ENCODE measurements around the gene OXSM. TPM values are rescaled to one million over a fixed set of nuclear protein-coding genes. Genes with fewer than 3 reads are reported as not detected.

Gene OXSM
- total and polyA plus RNA-seq, 10 of the 15 experiments (the other 5 are each of a cell fraction or from before 2014, with no cell fraction given): 12.9 to 37.5 (median 22.1) TPM

DNA sequence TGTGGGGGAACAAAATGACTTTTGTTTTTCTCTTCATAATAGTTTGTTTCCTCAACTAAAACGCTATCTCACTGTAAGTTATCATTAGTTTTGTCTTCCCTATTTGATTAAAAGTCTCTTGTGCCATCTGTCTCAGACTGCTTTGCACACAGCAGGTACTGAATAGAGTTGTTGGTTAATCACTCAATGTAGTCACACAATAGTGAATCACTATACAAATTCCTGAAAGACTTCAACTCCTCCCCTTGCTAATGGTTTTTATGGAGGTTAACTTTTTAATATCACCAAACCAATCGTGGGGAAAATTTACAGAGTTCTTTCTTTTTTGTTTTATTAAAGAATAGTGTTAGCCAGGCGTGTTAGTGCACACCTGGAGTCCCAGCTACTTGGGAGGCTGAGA is 4.1 kb upstream of the OXSM start:
- ChIA-PET RAD21 (ENCODE audit: unreplicated experiment) (interaction anchor here (0.9 kb wide), 1 partner anchor 115 kb away, joined by 3 read pairs; no protein-coding TSS in a partner anchor), POLR2A (interaction anchor here (0.6 to 1.3 kb wide), 3 partner anchors 12 to 187 kb away, joined by 3 read pairs; no protein-coding TSS in a partner anchor)
- H3K27ac ChIP-seq (ENCODE audit: control insufficient read depth, insufficient read depth): no peak overlapping the region

More for the DNA sequence above, 4.1 kb upstream of the OXSM start:
- no peak overlapping the region for H2AFZ ChIP-seq (ENCODE audit: control insufficient read depth, low read depth, low read length)
- H3K9ac ChIP-seq (ENCODE audit: control insufficient read depth, insufficient read depth, low read length): no peak overlapping the region
- ChIA-PET CTCF (interaction anchor here (0.9 to 1.0 kb wide), 2 partner anchors 59 to 68 kb away, joined by 3 to 4 read pairs; no protein-coding TSS in a partner anchor), SMC1A (ENCODE audit: uncharacterized antibody, unreplicated experiment) (interaction anchor here (0.5 to 1.6 kb wide), 4 partner anchors 15 to 156 kb away, joined by 3 to 8 read pairs (median 3); no protein-coding TSS in a partner anchor)
- H3K9me3 ChIP-seq (replicated peaks; ENCODE audit: control insufficient read depth, insufficient read depth, low read length): no peaks in the 10 kb centered on the region
- intact Hi-C loops (cut with micrococcal nuclease; ENCODE audit: unreplicated experiment) (no loop called here), in situ Hi-C loops (cut with MboI) (loop anchor here (25.0 kb wide), 1 partner anchor 1849 kb away; the partner anchor contains the start of gene NR1D2)
- no peak for DNase-seq (ENCODE audit: low read depth, low spot score)
- no peak overlapping the region for H3K4me3 ChIP-seq
- TF ChIP-seq CHD2 (IDR thresholded peaks at IDR 0.05; ENCODE audit: borderline replicate concordance, low read depth, low read length) (no peak), JUNB (IDR thresholded peaks at IDR 0.05) (no peak), CBX5 (IDR thresholded peaks at IDR 0.05; ENCODE audit: low read depth) (no peak), BACH1 (IDR thresholded peaks at IDR 0.05; ENCODE audit: borderline replicate concordance) (no peak), ZZZ3 (IDR thresholded peaks at IDR 0.05; ENCODE audit: control insufficient read depth, insufficient read length, low read depth) (no peak), ZNF384 (IDR thresholded peaks at IDR 0.05; ENCODE audit: borderline replicate concordance, low read depth, low read length) (no peak), RELA (IDR thresholded peaks at IDR 0.05; ENCODE audit: borderline replicate concordance, partially characterized antibody) (no peak), POLR2AphosphoS5 (IDR thresholded peaks at IDR 0.05; ENCODE audit: low read length) (no peak), ESRRA (IDR thresholded peaks at IDR 0.05; ENCODE audit: low read length) (no peak), NBN (IDR thresholded peaks at IDR 0.05) (no peak), DPF2 (IDR thresholded peaks at IDR 0.05) (no peak)
- TF ChIP-seq, protein P1, sequence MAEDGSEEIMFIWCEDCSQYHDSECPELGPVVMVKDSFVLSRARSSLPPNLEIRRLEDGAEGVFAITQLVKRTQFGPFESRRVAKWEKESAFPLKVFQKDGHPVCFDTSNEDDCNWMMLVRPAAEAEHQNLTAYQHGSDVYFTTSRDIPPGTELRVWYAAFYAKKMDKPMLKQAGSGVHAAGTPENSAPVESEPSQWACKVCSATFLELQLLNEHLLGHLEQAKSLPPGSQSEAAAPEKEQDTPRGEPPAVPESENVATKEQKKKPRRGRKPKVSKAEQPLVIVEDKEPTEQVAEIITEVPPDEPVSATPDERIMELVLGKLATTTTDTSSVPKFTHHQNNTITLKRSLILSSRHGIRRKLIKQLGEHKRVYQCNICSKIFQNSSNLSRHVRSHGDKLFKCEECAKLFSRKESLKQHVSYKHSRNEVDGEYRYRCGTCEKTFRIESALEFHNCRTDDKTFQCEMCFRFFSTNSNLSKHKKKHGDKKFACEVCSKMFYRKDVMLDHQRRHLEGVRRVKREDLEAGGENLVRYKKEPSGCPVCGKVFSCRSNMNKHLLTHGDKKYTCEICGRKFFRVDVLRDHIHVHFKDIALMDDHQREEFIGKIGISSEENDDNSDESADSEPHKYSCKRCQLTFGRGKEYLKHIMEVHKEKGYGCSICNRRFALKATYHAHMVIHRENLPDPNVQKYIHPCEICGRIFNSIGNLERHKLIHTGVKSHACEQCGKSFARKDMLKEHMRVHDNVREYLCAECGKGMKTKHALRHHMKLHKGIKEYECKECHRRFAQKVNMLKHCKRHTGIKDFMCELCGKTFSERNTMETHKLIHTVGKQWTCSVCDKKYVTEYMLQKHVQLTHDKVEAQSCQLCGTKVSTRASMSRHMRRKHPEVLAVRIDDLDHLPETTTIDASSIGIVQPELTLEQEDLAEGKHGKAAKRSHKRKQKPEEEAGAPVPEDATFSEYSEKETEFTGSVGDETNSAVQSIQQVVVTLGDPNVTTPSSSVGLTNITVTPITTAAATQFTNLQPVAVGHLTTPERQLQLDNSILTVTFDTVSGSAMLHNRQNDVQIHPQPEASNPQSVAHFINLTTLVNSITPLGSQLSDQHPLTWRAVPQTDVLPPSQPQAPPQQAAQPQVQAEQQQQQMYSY (CRISPR knock-in tag; IDR thresholded peaks at IDR 0.05): no peak
- TF ChIP-seq, protein P2, sequence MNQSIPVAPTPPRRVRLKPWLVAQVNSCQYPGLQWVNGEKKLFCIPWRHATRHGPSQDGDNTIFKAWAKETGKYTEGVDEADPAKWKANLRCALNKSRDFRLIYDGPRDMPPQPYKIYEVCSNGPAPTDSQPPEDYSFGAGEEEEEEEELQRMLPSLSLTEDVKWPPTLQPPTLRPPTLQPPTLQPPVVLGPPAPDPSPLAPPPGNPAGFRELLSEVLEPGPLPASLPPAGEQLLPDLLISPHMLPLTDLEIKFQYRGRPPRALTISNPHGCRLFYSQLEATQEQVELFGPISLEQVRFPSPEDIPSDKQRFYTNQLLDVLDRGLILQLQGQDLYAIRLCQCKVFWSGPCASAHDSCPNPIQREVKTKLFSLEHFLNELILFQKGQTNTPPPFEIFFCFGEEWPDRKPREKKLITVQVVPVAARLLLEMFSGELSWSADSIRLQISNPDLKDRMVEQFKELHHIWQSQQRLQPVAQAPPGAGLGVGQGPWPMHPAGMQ (IDR thresholded peaks at IDR 0.05; ENCODE audit: borderline replicate concordance): no peak
- peaks cover 2% of the 10 kb centered on the region for H3K4me1 ChIP-seq (ENCODE audit: control insufficient read depth, insufficient read depth, low read length)
- H3K36me3 ChIP-seq (ENCODE audit: control insufficient read depth in 2 of 2, insufficient read depth in 2 of 2, low read length in 1 of 2): no peaks in the 10 kb centered on the region
- no TSS peak for BruUV-seq (replicated peaks)
- peaks cover 43% of the 10 kb centered on the region for H3K79me2 ChIP-seq (ENCODE audit: control insufficient read depth, insufficient read depth, low read length)
- WGBS (ENCODE audit: insufficient coverage, insufficient replicate concordance, low lambda C conversion rate, missing lambda C conversion rate): 93% methylated on average over 3 of the region's 3 CpGs
- FAIRE-seq: no peak
- H3K27me3 ChIP-seq (replicated peaks in 1 of 2; ENCODE audit: control insufficient read depth in 2 of 2, insufficient read depth in 2 of 2, low read length in 1 of 2): no peaks in the 10 kb centered on the region
- no peak overlapping the region for H3K4me2 ChIP-seq (ENCODE audit: control insufficient read depth, insufficient read depth)
- H4K20me1 ChIP-seq (ENCODE audit: control insufficient read depth, insufficient read depth): no peaks in the 10 kb centered on the region
- ATAC-seq: no peak
